ENCODE measurements around the gene FLNA. TPM values are rescaled to one million over a fixed set of nuclear protein-coding genes. Genes with fewer than 3 reads are reported as not detected.

Gene FLNA
- polyA plus RNA-seq, 1 donor from 2014 or later = 84.9 TPM

DNA sequence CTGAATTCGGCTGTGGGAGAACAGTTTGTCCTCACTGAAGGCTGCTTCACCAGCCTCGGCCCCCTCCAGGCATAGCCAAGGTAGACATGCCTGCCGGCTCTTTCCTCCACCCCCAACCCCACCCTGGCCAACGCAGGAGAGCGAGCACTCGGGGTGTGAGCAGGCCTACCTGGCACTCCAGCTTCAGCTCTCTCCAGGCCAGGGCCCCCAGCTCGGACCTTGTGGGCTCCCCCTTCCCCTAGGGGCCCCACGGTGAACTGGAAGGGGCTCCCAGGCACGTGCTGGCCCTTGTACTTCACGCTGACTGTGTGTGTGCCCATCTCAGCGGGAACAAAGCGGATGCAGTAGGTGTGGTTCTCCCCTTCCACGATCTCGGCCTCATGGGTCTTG is 22.4 kb downstream of the FLNA start:
- Histone ChIP-seq H3K4me3 (ENCODE audit: low read length) (no peak overlapping the region), H3K9me2 (ENCODE audit: insufficient read depth, low read length) (no peaks in the 10 kb centered on the region), H3F3A (ENCODE audit: insufficient read depth, low read length, poor library complexity, severe bottlenecking) (no peaks in the 10 kb centered on the region), H3K36me3 (ENCODE audit: insufficient read depth, low read length) (no peaks in the 10 kb centered on the region), H3K9me3 (ENCODE audit: low read length) (no peaks in the 10 kb centered on the region), H3K79me2 (replicated peaks; ENCODE audit: insufficient read depth, low read length) (no peaks in the 10 kb centered on the region), H3K27ac (ENCODE audit: low read length) (no peak overlapping the region), H3K9ac (ENCODE audit: low read length) (no peak overlapping the region), H2AFZ (ENCODE audit: low read depth, low read length) (no peak overlapping the region), H3K4me2 (ENCODE audit: low read length) (no peak overlapping the region), H3K27me3 (ENCODE audit: insufficient read depth, low read depth, low read length) (no peaks in the 10 kb centered on the region), H4K20me1 (ENCODE audit: insufficient read depth) (no peaks in the 10 kb centered on the region)
- TF ChIP-seq POLR2AphosphoS5 (IDR thresholded peaks at IDR 0.05) = no peak
- no peak for TF ChIP-seq EZH2 (IDR thresholded peaks at IDR 0.05; ENCODE audit: borderline replicate concordance, insufficient read depth, low read length, poor library complexity, severe bottlenecking)
- TF ChIP-seq EP300 (conservative IDR thresholded peaks at IDR 0.05; ENCODE audit: poor library complexity, severe bottlenecking) = no peak
- TF ChIP-seq RAD21 (conservative IDR thresholded peaks at IDR 0.05) = no peak
- TF ChIP-seq, protein P1, sequence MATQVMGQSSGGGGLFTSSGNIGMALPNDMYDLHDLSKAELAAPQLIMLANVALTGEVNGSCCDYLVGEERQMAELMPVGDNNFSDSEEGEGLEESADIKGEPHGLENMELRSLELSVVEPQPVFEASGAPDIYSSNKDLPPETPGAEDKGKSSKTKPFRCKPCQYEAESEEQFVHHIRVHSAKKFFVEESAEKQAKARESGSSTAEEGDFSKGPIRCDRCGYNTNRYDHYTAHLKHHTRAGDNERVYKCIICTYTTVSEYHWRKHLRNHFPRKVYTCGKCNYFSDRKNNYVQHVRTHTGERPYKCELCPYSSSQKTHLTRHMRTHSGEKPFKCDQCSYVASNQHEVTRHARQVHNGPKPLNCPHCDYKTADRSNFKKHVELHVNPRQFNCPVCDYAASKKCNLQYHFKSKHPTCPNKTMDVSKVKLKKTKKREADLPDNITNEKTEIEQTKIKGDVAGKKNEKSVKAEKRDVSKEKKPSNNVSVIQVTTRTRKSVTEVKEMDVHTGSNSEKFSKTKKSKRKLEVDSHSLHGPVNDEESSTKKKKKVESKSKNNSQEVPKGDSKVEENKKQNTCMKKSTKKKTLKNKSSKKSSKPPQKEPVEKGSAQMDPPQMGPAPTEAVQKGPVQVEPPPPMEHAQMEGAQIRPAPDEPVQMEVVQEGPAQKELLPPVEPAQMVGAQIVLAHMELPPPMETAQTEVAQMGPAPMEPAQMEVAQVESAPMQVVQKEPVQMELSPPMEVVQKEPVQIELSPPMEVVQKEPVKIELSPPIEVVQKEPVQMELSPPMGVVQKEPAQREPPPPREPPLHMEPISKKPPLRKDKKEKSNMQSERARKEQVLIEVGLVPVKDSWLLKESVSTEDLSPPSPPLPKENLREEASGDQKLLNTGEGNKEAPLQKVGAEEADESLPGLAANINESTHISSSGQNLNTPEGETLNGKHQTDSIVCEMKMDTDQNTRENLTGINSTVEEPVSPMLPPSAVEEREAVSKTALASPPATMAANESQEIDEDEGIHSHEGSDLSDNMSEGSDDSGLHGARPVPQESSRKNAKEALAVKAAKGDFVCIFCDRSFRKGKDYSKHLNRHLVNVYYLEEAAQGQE (IDR thresholded peaks at IDR 0.05; ENCODE audit: borderline replicate concordance) = no peak

DNA sequence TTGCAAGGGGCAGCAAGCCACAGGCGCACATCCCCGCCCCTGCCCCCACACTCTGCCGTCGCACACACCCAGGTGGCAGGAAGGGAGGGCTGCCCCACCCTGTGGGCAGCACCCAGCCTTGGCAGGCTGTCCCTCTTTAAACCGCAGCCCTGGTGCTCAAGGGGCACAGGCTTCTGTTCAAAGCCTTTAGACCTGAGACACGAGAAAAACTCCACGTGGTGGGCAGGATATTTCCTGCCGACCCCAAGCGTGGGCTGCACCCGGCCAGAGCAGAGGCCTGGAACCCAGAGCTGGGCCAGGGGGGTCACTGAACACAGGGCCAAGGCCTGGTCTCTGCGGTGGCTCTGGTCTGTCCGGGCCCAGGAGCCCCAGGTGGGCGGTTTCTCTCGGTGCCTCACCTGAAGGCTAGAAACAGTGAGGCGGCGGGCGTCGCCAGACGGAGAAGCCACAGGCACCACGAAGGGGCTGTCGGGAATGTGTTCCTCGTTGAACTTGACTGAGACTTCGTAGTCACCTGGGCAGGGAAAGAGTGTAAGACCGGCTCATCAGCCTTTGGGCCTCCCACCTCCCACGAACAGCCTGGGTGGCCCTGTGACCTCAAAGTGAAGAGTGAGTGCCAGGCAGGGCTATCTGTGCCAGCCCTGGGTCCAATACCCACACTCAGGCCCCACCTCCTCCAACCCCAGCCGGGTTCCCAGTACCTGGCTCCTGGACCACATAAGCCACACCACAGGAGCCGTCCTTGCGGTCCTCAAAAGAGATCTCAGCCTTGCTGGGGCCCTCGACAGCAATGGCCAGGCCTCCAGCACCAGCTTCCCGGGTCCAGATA is 23.0 kb downstream of the FLNA start:
- Histone ChIP-seq H3K27me3 (ENCODE audit: insufficient read depth, low read depth, low read length) (no peaks in the 10 kb centered on the region), H3K9me3 (ENCODE audit: low read length) (no peaks in the 10 kb centered on the region), H3F3A (ENCODE audit: insufficient read depth, low read length, poor library complexity, severe bottlenecking) (no peaks in the 10 kb centered on the region), H4K20me1 (ENCODE audit: insufficient read depth) (no peaks in the 10 kb centered on the region), H3K79me2 (replicated peaks; ENCODE audit: insufficient read depth, low read length) (no peaks in the 10 kb centered on the region), H3K4me3 (ENCODE audit: low read length) (no peak overlapping the region), H3K4me2 (ENCODE audit: low read length) (no peak overlapping the region), H2AFZ (ENCODE audit: low read depth, low read length) (no peak overlapping the region), H3K36me3 (ENCODE audit: insufficient read depth, low read length) (no peaks in the 10 kb centered on the region), H3K9ac (ENCODE audit: low read length) (no peak overlapping the region), H3K9me2 (ENCODE audit: insufficient read depth, low read length) (no peaks in the 10 kb centered on the region), H3K27ac (ENCODE audit: low read length) (no peak overlapping the region)
- TF ChIP-seq, protein P1 (IDR thresholded peaks at IDR 0.05; ENCODE audit: borderline replicate concordance) = no peak
- TF ChIP-seq SMC3 (conservative IDR thresholded peaks at IDR 0.05; ENCODE audit: poor library complexity) = no peak
- TF ChIP-seq TAF1 (IDR thresholded peaks at IDR 0.05; ENCODE audit: low read depth) = no peak
- no peak for TF ChIP-seq CTCF (IDR thresholded peaks at IDR 0.05; ENCODE audit: poor library complexity, severe bottlenecking)
- no peak for TF ChIP-seq MXI1 (conservative IDR thresholded peaks at IDR 0.05; ENCODE audit: poor library complexity, severe bottlenecking)
- TF ChIP-seq EP300 (conservative IDR thresholded peaks at IDR 0.05; ENCODE audit: poor library complexity, severe bottlenecking) = no peak
- TF ChIP-seq EZH2 (IDR thresholded peaks at IDR 0.05; ENCODE audit: borderline replicate concordance, insufficient read depth, low read length, poor library complexity, severe bottlenecking) = no peak
- no peak for TF ChIP-seq RAD21 (conservative IDR thresholded peaks at IDR 0.05)
- TF ChIP-seq POLR2AphosphoS5 (IDR thresholded peaks at IDR 0.05) = no peak

All from neural cell (in vitro differentiated cells).